HG03520 (cell line): ENCODE data around the gene BCO1.

ENCODE experiments used
- ATAC-seq: cut with Tn5 transposase; IDR thresholded peaks from one replicate; pipeline ENCODE4 v1.9.1; 2021; ENCODE audit warnings: mild to moderate bottlenecking, moderate library complexity; ENCODE audit not compliant: unreplicated experiment

BCO1 gene

GRCh38 chr16:81232740-81233367 lies 5.6 kb upstream of the BCO1 start:
- ATAC-seq, result no peak

- ATAC-seq, result no peak
Observed at GRCh38 chr16:81237282-81237681, 1.2 kb upstream of the BCO1 start.

GRCh38 chr16:81237942-81238295 lies 570 bp upstream of the BCO1 start:
- ATAC-seq, result no peak

DNA sequence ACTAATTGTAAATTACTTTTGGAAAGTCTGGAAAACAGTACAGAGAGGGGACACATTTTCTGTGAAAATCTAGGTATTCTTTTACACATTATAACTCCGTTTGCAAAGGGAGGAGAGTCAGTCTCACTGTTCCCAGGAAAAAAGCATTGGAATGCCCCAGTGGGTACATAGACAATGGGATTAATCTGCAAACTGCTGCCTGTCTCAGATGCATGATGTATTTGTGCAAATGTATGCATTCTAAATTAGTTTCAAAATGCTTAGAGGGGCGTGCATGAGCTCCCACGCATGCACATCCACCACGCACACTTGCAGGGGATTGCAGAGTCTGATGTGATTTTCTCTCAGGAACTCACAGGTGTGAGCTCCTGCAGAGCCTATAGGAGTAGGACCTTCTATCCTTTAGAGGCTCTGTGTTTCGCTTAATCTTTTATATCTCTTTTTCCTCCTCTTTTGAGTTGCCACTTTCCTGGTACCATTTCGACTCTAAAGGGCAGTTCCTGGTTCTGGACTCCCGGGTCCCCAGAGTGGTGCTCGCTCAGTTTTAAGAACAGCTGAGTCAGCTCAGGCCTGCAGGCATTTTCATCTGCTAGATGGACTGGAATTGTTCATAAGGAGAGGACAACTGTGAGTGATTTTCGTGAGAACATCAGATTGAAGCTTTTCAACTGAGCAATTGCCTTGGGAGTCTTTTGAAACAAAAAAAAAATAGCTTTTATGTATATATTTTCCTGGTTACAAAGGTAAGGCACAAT lies 1.1 kb downstream of the BCO1 start:
- no peak for ATAC-seq

DNA sequence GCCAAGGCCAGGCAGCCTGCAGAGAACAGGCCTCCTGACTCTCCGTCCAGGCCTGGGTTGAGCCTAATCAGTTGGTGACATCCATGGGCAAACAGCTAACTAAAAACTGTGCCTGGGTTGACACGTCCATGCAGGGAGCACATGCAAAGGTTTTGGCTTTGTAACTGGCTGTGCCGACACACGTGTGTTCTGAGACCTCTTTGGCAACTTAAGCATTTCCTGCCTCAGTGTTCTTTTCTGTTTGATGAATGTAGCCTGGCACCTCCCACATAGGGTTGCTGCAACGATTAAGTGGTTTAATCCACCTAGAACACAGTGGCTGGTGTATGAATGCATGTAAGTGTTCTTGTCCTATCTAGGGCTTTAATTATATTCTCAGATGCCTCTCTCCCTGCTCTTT lies 3.2 kb downstream of the BCO1 start:
- ATAC-seq, result no peak

GRCh38 chr16:81242977-81243618 lies 4.6 kb downstream of the BCO1 start:
- no peak for ATAC-seq

- ATAC-seq, result no peak
Observed at GRCh38 chr16:81243942-81244341, 5.5 kb downstream of the BCO1 start.

DNA sequence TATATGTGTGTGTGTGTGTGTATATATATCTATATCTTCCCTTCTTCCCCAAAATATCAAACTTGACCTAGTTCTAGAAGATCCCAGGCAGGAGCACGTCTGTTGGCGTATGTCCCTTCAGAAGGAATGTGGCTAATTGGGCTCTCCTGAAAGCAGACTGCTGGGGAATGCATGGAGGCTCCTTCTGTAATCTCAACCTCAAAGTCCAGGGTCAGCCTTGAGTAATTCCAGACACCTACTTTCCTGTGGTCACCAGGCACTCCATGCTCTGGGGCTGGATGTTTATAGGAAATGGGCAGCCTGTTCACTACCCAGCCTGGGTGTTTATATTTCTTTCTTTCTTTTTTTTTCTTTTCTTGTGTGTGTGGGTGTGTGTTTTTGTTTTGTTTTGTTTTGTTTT lies 13.4 kb downstream of the BCO1 start:
- ATAC-seq, result no peak

DNA sequence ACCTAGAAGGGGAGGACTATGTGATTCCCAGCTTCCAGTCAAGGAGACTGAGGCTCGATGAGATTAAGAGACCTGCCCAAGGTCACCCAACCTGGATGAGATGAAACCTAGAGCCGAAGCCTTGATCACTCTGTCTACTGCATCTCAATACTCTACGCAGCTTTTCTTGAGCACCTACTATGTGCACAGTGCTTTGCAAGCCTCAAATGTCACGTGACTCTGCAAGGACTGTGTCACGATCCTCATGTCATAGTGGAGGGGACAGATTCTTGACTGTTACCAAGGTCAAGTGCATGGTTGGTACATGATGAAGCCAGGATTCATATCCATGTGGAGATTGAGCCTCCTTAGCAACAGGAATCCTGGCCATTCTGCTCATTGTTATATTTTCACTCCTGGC lies 14.7 kb downstream of the BCO1 start:
- ATAC-seq, result no peak

GRCh38 chr16:81254922-81255526 lies 16.5 kb downstream of the BCO1 start:
- no peak for ATAC-seq

DNA sequence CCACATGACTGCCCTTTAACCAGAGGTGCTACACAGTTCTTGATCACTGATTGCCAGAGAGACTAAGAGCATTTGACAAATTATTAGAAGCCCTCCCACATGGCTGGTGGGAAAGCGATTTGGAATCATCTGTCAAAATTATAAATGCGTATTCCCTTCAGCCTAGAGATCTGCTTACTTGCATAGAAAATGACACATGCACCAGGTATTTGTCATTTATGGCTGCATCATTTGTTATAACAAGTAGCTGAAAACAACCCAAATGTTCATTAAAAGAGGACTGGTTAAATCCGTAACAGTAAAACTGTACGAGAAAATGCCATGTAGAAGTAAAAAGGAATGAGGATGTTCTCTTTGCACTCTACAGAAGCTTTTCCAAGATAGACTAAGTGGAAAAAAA lies 21.4 kb downstream of the BCO1 start:
- no peak for ATAC-seq

- no peak for ATAC-seq
Observed at GRCh38 chr16:81261049-81261648, 22.7 kb downstream of the BCO1 start.

- no peak for ATAC-seq
Observed at GRCh38 chr16:81263470-81264220, 25.2 kb downstream of the BCO1 start.

DNA sequence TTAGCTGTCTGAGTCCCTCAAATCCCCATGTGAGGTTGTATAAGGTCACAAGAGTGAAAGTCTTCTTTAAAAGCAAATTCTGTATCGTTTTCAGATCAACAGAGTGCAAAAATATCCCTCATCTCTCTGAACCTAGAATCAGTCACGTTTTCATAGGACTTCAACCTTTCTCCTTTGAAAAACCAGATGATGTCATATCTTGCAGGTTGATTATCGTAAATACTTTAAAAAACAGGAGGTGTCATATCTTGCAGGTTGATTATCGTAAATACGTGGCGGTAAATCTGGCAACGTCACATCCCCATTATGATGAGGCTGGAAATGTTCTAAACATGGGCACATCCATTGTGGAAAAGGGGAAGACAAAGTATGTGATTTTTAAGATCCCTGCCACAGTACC lies 25.9 kb downstream of the BCO1 start:
- ATAC-seq, result no peak

- ATAC-seq, result no peak
Observed at GRCh38 chr16:81265052-81265451, 26.6 kb downstream of the BCO1 start.

- ATAC-seq, result no peak
Observed at GRCh38 chr16:81265658-81266451, 27.4 kb downstream of the BCO1 start.

GRCh38 chr16:81266680-81267095 lies 28.2 kb downstream of the BCO1 start:
- ATAC-seq, result no peak

DNA sequence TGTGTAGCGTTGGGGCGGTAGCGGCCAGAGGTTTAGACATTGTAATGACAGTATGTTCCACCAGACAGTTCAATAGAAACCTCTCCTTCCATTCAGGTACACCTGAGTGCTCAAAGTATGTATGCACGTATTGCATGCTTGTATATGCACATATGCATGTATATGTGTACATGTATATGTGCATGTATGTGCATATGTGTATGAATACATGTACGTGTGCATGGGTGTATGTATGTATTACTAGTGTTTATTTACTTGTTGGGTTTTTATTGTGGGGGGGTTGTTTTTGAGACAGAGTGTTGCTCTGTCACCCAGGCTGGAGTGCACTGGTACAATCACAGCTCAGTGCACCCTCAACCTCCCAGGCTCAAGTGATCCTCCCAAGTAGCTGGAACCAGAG lies 30.0 kb downstream of the BCO1 start:
- no peak for ATAC-seq

GRCh38 chr16:81273223-81273950 lies 34.9 kb downstream of the BCO1 start:
- no peak for ATAC-seq
